Right lung (tissue), 5 donors: ENCODE measurements around the gene MIEF1. TPM values are rescaled to one million over a fixed set of nuclear protein-coding genes. Genes with fewer than 3 reads are reported as not detected.
A peak's percentile ranks its signal among the peaks of the same experiment; 100 is the strongest.
"Not testable (repeated sequence)": the region's sequence is repeated elsewhere in the genome, so short reads cannot be mapped to it uniquely, and the experiment has no call there.

Experiments
- DNase-seq, 2 donors: peaks; one replicate each; pipeline ENCODE4 v3.0.0-alpha.2; 2013
- polyA plus RNA-seq, 5 donors: library from polyadenylated mRNA; unstranded; fragments of 120-200 nt; gene quantifications; one replicate each; pipeline versions ENCODE4 v1.2.1 to v1.2.3, GENCODE V29; 2013; ENCODE audit warnings: inconsistent platforms in 1 of 5, low replicate concordance in 1 of 5; ENCODE audit not compliant: insufficient read length in 5 of 5, insufficient read depth in 1 of 5

The MIEF1 gene
- polyA plus RNA-seq, 5 donors: 21.3 to 28.3 (median 23.0) TPM

DNA sequence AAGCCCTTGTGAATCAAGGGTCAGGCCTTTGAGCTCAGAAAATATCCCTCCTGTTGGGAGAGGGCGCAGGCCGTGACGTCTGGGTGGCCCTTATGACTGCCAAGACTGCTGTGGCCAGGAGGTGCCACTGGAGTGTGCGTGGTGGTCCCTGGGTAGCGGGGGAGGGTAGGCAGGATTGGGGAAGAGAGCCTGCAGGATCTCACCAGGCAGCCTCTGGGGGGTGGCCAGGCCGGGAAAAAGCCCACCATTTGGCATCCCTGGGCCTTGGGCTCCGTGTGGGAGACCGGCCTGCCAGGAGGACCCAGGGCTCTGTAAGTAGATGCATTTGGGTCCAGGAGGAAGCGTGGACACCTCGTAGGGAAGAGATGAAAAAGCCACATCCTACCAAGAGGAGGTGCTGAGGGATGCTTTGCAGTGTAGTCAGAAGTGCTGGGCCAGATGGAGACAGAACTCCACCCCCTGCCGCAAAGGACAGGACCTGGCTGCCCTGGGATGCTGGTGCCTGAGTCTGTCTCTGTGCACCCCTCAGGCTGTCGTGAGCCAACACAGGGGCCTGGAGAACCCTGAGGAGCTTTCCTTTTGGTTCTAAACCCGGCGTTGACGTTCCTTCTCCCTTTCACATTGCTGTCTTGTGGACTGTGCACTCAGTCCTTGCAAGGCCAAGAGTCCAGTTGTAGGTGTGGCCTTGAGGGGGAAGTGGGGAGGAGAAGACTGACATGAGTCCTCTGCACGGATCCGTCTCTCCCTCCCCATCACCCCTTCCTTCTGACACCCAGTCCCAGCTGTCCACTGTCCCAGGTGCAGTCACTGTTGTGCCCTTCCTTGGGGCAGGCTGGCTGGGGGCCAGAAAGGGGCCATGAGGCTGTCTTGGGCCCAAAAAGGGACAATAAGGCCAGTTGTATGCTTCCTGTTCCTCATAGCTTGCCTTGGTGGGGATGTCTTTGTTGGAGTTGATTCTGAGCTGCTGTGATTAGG is 12.7 kb upstream of the MIEF1 start:
- no peak for DNase-seq

DNA sequence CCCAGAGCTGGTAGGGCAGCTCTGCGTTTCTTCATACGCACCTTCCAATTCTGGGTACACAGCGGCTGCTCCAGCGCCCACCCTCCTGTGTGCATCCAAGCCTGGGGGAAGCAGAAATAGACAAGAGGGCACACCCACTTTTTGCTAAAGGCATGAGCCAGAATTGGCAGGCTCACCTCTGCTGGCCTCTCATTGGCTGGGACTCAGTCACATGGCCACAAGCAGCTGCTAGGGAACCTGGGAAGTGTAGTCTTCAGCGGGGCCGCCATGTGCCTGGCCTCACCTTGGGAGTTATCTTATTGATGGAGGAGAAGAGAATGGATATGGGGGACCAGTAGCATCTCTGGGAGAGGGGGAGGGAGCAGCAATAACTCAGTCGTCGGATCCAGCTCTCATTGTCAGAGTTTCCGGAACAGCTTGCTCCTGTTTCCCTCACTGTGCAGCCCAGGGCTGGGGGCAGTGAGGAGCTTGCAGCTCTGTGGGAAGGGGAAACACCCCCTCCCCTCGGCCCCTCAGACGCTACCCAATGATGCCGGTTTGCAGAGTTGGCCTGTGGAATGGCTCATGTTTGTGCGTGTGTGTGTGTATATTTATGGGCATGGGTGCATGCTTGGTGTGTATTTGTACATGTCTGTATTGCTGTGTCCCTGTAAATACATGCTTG is 11.8 kb upstream of the MIEF1 start:
- DNase-seq: no peak

DNA sequence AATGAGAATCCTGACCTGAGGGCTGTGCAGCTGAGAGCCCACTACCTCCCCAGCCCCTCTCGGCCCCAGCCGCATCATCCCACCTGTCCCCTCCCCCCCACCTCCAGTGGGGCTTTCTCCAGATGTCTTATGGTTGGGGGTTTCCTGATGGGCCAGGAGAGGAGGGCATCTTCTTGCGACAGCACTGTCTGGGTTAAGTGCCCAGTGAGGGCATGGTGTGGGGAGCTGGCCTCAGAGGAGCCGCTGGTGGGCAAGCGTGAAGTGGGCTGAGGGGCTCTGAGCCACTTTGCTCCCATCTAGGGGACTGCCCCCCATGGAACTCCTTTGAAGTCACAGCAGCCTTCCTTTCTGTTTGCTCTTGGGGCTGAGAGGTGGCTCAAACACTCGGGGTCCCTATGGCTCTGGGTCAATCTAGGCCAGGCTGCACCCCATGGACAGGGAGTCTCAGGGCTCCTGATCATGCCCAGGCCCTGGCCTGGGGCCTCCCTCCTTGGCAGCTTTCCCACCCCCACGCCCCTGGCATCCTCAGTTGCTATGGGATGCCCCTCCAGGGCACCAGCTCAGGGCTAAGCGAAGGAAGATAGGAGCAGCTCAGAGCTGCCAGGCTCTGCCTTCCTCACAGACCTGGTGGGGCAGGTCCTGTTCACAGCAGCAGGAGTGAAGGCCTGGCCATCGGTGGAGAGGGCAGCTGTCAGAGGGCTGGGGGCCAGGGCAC is 11.0 kb upstream of the MIEF1 start:
- DNase-seq: no peak

DNA sequence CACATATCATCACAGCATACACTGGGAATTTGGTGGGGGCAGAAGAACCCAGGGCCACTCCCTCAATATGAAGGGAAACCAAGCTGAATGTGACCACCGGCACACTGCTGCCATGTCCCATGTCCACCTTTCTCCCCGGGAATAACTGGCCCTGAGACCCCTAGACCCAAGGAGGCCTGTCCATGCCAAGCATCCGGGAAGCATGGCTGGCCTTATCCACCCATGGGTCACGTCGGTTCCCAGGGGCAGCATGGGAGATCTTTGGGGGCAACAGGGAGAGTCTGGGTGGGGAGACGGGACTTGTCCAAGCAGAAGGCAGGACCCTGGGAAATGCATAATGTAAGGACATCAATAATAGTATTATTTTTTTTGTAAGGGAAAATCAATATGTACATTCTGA is 10.4 kb upstream of the MIEF1 start:
- no peak for DNase-seq

DNA sequence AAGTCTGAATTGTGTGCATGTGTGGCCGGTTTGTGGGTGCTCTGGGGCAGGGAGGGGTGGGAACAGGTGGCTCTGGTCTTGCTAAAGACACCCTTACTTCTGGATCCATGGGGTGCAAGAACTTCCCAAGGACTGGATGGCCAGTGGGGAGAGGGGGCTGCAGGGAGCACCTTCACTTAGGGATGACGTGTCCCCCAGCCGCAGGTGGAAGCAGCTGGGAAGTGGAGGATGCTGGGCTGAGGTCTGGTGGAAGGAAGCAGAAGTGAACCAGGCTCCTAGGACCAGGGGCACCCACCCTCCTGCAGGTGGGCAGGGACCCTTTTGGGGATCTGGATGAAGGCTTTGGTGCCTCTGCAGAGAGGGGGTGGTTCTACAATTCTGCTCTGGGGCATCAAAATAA is 9.9 kb upstream of the MIEF1 start:
- no peak for DNase-seq

DNA sequence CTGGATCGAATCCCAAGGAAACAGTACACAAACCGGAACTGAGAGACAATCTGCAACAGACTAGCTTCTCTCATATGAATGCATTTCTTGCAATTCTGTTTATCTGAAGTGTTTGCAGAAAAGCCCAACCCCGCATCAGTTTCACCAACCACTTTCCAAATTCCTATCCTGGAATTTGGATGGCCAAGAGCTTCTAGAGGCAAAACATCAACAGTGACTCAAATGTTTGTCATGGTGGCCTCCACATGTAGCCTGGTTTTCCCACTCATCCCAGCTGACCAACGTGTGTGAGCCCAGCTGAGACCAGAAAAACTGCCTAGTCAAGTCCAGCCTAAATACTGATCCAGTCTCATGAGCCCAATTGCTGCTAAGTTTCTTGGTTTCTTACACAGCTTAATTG is 8.3 kb upstream of the MIEF1 start:
- DNase-seq: no peak

DNA sequence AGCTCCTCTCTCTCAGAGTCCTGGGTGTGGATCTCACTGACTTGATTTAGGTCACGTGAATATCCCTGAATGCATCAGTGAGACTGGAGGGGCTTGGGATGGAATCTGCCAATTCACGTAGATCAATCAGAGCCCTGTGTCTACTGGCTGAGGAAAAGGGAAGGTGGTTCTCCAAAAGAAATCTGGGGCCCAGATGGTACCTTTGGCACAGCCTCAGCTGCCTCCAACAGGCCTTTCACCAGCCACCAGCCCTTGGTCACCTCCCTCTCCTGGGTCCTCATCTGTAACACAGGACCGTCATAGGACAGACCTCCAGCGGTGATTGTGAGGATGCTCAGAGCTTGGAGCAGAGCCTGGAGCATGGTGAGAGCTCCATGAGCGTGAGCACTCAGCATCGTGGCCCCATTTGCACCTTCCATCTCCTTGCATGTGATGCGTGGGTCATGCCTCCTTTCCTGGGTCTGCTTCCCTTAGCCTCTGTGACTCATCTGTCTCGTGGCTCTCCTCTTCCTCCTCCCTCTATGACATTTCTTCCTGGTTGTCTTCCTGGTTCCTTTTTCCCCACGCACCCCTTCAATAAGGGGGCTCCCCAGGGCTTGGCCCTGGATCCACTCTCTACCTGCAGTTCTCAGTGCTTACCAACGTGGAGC is 7.5 kb upstream of the MIEF1 start:
- DNase-seq: no peak

DNA sequence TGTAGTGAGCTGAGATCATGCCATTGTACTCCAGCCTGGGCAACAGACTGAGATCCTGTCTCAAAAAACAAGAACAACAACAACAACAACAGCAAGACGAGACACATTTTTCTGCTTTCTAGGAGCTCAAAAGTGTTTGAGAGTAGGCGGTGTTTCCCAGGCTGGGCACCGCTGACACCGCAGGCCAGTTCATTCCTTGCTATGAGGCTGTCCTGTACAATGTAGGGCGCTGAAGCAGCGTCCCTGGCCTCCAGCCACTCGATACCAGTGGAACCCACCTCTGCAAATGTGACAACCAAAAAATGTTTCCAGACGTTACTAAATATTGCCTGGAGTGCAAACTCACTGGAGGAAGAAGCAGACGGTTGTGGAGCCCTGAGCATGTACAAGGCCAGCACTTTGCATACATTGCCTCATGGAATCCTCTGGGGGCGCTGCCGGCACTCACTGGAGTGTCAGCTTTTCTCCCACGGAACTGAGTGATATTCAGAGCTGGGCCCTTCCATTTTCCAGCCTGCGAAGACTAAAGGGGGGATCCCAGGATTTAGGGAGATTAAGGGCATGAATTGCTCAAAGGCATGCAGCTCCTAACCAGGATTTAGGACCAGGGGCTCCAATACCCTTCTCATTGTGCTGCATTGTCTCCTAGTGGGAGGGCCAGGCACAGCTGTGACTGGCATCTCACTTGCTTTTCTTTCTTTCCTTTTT is 5.8 kb upstream of the MIEF1 start:
- DNase-seq: peak in 1 of 2 donors; percentile 52

DNA sequence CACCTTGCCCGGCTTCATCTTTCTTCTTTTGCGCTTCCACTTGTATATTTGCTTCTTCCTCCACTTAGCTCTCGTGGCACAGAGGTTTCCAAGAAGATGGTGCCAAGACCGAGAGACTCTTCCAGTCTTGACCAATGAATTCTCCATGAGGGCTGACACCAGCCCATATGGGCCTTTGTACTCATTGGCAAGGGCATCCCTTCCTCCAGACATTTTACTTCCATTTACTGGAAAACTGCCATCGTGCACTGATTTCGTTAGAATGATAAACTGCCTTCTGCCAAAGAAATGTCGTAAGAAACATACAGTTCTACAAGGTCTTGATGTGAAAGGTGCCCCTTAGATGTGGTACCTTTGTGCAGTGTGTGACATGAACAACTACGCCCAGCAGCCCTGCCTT is 4.7 kb upstream of the MIEF1 start:
- DNase-seq: no peak

DNA sequence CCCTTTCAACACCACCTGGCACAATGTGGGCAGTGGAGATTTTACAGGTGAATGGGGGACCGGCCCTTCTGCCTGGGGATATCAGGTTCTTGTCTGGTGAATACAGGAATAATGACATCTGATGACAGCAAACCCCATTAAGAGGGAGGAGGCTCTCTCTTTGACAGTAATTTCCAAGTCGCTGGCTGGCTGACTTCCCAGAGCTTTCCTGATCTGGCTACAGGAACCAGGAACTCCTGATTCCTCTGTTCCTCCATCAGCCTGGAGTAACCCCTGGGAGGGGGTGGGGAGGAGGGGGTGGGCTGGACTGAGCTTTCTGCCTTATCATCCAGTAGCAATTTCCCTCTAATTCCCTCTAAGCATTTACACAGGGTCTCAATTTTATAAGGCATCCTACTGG is 3.7 kb upstream of the MIEF1 start:
- no peak for DNase-seq

DNA sequence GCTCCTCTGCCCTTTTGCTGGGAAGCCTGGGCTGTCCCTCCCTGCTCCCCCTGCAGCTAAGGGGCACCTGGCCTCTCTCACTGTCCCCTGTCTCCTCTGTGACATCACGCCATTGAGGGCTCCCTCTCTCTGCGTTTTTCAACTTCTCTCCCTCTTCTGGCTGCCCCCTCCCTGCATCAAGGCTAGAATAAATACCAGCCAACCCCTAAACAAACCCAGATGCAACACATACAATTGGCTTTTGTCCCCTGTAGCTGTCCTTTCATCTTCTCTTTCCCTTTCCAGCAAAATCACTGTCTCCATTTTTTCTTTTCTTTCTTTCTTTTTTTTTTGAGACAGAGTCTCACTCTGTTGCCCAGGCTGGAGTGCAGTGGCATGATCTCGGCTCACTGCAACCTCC is 3.3 kb upstream of the MIEF1 start:
- DNase-seq: no peak

DNA sequence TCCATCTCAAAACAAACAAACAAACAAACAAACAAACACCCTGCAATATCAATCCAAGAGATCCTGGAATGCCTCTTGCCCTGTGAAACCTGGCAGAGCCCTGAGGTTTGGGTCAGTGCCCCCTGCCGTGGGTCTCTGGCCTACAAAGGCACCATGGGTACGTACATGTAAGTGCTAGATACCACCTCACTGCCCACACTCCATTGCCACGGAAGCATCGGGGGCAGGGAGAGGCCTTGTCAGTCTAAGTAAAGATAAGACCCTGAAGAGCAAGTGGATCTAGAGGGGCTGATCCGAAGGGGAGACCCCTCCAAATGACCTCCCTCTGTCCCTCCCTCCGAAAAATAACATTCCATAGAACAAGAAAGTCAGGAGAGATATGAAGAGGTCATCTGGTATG is 2.0 kb upstream of the MIEF1 start:
- DNase-seq: no peak

DNA sequence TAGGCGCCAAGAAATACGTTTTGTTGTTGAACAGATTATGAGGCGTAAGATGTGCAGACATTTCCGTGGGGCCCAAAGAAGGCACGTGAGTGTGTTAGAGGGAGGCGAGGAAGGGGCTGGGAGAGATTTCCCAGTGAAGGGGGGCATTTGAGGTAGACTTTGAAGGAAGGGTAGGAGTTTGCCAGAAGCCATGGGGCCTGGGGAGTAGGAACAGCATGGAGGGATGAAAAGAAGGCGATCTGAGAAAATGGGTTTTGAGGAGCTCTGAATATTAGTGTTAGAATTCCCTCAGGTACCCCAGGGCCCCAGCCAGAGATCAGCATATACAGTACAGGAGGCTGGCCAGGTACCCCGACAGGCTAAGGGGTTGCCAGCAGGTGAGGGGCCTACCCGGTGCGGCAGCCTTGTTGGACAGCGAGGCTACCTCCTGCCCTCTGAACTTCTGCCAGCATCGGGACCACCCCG is 414 bp upstream of the MIEF1 start:
- DNase-seq: no peak

DNA sequence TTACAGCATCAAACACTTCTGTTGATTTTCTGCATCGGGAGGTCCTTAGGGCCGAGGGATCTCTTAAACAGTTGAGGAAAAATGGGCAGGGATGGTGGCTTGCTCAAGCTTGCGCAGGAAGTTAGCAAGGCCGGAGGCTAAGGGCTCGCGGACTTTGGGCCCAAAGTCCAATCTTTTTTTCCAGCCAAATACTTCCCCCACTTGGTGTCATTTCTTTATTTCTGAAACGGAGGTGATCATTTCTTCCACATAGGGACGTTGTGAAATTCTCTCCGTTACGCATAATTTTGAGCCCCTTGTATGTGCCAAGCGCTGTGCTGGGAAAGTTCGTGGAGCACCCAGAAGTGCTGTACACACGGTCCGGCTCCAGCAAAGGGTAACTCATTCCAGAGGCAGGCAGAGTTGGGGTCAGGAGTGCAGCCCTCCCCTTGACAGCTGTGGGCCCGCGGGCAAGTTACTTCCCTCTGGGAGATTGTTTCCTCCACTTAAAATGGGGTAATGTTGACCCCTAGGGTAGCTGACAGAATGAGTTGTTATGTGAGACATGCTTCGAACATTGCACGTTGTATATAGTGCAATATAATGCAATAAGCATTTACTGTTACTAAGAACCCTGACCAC is 809 bp downstream of the MIEF1 start:
- no peak for DNase-seq

DNA sequence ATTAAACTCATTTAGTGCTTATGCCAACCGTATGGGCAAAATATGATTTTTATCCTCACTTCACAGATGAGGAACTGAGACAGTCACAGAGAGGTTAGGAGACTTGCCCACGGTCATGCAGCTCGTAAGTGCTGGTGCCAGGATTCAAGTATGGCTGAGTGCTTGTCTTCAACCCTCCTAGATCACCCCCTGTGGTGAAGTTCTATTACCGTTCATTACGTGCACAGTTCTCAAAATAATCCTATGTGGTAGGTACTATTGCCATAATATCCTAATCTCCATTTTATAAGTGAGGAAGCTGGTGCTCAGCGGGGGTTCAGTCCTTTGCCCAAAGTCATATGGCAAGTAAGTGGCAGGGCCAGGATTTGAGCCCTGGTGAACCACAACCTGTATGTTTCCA is 1.5 kb downstream of the MIEF1 start:
- no peak for DNase-seq

DNA sequence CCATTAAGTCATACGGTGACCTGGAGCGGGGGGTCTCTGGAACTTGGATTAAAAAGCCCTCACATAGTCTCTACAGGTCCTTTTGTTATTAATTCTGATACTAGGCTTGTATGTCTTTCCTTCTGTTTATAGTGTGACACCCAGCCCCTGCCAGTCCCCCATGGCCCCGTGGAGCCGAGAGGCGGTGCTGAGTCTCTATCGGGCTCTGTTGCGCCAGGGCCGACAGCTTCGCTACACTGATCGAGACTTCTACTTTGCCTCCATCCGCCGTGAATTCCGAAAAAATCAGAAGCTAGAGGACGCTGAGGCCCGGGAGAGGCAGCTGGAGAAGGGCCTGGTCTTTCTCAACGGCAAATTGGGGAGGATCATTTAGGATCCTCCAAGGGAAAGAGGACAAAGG is 2.0 kb downstream of the MIEF1 start:
- DNase-seq: no peak

DNA sequence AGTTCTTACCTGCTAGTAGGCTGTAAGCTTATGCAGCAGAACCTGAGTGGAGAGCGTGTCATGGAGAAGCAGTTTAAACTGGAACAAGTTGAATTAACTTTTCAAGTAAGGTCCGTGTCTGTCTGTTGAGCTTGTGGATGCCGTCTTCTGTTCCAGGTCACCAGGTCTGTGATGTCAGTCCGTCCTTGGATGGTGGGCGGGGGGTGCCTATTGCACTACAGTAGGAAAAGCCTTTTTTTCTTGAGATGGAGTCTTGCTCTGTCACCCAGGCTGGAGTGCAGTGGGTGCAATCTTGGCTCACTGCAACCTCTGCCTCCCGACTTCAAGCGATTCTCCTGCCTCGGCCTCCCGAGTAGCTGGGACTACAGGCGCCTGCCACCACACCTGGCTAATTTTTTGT is 4.9 kb downstream of the MIEF1 start:
- DNase-seq: not testable (repeated sequence)

DNA sequence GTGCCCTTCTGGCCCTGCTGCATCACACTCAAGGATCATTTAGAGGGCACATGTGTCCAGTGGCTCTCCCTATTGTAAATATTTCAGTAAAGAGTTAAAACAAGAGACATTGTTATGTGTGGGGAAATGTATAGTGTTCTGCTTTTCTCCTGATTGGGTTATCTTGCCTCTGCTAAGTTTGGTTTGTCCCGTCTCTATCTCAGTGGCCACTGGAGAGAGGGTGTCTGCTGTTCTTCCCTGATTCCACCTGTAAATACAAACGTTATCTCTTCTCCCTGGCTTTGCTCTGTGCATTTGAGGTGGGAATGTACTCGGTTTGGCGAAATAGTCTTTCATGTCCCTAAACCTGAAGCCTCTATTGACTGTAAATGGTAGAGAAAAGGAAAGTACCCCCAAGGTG is 6.3 kb downstream of the MIEF1 start:
- DNase-seq: no peak

DNA sequence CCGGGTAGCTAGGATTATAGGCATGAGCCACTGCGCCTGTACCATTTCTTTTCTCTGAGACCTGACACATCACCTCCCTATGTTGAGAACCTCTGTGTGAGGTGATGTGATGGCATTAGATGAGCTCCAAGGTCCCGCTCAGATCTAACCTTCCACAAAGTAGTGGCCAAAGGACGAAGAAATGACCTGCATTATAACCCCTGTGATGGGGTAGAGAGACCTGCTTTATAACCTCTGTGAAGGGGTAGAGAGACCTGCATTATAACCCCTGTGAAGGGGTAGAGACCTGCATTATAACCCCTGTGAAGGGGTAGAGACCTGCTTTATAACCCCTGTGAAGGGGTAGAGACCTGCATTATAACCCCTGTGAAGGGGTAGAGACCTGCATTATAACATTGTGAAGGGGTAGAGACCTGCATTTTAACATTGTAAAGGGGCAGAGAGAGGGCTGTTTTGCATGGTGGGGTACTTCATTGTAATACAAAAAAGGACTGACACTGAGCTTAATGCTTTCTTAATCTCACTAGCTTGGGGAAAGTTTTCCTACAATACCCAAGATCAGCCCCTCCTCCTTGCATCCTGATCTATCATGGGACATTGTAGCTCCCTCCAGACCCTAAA is 8.5 kb downstream of the MIEF1 start:
- no peak for DNase-seq

DNA sequence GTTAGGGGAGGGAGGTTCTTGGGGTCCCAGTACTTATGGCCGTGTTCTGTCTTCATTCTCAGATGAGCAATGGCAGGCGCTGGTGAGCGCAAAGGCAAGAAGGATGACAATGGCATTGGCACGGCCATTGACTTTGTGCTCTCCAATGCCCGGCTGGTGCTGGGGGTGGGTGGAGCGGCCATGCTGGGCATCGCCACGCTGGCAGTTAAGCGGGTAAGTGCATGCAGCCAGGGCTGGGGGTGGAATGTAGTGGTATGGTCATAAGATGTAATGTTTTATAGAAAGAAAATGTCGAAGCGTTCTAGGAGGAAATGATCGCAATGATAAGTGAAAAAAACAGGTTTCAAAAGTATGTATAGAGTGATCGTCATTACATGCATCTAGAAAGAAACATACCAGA is 9.1 kb downstream of the MIEF1 start:
- no peak for DNase-seq
